Tibial artery (tissue), 4 donors: ENCODE results near the gene LCA5L.

ENCODE experiments used
- DNase-seq, 2 donors: peaks; one replicate each; pipeline ENCODE4 v3.0.0-alpha.2; 2019
- H3K27ac ChIP-seq, 2 donors: fragments of 200-600 bp; sonication (generic) in 1 of 2; 1 replicate in 1 of 2; 2 replicates in 1 of 2; pipeline ENCODE4 v1.5.1; 2018 to 2019; ENCODE audit warnings: mild to moderate bottlenecking in 1 of 2
- H3K27me3 ChIP-seq, 2 donors: fragments of 200-600 bp; sonication (generic) in 1 of 2; one replicate each; pipeline versions ENCODE4 v1.5.1 to v1.6.0; 2016 to 2019
- H3K36me3 ChIP-seq, 3 donors: fragments of 200-600 bp; sonication (generic) in 2 of 3; one replicate each; pipeline ENCODE4 v1.5.1; 2016 to 2019; ENCODE audit warnings: mild to moderate bottlenecking in 2 of 3
- H3K4me1 ChIP-seq, 4 donors: fragments of 200-600 bp; sonication (generic) in 2 of 4; 1 replicate in 3 of 4; 2 replicates in 1 of 4; pipeline ENCODE4 v1.5.1; 2016 to 2019
- H3K4me3 ChIP-seq, 2 donors: fragments of 200-600 bp; sonication (generic) in 1 of 2; 1 replicate in 1 of 2; 2 replicates in 1 of 2; pipeline ENCODE4 v1.5.1; 2018 to 2019; ENCODE audit warnings: mild to moderate bottlenecking in 2 of 2
- H3K9me3 ChIP-seq, 3 donors: fragments of 200-600 bp; sonication (generic) in 1 of 3; one replicate each; pipeline ENCODE4 v1.5.1; 2016 to 2019
- intact Hi-C: fragments of 100-400 bp; cut with DNase I; formaldehyde crosslinking; loops from one replicate; pipeline ENCODE4 v1.15.0; 2023; ENCODE audit warnings: low total_unique reads
- TF ChIP-seq, protein P1 (sequence below), 2 experiments: fragments of 200-600 bp in 1 of 2; fragments of 450-650 bp in 1 of 2; IDR thresholded peaks; one replicate each; pipeline ENCODE4 v1.5.1; 2017 to 2019; ENCODE audit warnings: antibody characterized with exemption in 2 of 2, mild to moderate bottlenecking in 1 of 2, moderate library complexity in 1 of 2

Gene LCA5L

DNA sequence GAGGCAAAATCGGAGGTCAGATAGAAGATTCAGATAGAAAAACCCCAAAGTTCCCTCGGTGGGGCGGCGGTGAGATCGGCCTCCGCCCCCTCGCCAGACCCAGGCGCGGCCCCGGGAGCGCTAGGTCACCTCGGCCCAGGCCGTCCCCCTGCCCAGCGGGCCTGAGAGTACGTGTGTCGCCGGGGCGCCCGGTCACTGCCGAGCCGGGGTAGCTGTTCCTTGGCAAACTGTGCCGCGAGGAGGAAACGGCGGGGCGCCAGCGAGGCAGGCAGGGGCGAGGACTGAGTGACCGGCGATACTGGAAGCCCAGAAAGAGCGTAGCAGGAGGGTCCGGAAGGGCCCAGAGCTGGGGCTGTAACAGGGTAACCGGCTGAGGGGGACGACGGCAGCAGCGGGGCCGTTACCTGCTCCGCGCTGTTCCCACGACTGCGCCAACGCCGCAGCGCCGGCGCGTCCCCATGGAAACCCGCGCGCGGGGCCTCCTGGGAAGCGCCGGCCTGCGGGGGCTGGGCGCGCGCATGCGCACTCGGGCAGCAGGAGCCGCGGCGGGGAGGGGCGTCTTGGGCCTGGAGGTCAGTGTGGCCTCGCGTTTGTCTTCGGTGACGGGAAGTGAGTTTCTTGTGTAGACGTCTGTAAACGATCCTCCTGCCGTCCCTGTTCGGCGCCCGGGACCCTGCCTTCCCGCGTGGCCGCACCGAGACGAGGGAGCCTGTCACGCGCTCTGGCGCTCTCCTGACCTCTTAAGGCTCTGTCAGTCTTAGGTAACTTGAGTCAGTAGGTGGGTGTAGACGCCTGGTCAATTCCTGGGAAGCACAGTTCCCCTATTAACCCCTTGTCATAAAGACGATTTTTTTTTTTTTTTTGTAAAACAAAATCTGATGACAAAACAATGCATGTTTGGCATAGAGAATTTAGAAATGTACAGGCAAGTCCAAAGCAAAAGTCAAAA lies at the start of gene LCA5L:
LCA5L (minus strand) TSS at position 458 of the 949 bp plus-strand sequence. CDS start 17,285 bp downstream, outside the sequence.
- peak; percentile 86 to 93 for DNase-seq
- H3K27ac ChIP-seq: peak within 1 kb of the TSS; percentile 85 to 91
- intact Hi-C loops: loop anchor here (10.0 kb wide), 1 partner anchor 61 kb away; a partner anchor contains a TSS

DNA sequence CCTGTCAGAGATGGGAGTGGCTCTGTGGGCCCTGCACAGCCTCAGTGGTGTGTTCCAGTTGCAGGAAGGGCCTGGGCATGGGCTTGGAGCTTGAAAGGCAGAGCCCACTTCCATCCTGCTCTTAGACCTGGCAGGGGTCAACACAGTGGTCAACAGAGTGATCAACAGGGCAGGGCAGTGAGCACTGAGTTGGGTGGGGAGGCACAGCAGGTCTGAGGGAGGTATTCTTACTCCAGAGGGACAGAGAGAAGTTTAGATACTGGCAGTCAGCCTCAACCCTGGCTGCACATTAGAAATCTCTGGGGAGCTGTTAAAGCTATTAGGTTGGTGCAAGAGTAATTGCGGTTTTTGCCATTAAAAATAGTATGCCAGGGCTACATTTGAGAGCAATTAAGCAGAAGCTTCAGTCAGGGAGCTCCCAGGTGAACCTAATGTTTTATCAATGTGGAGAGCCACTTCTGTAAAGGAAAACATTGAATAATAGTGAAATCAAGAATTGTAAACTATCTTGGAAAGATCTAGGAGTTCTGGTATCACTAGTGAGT lies 43.9 kb upstream of the LCA5L start:
- no peaks in the 10 kb centered on the region for H3K27me3 ChIP-seq
- DNase-seq: no peak
- H3K36me3 ChIP-seq: no peaks in the 10 kb centered on the region
- no peak overlapping the region for H3K4me3 ChIP-seq
- TF ChIP-seq, protein P1, sequence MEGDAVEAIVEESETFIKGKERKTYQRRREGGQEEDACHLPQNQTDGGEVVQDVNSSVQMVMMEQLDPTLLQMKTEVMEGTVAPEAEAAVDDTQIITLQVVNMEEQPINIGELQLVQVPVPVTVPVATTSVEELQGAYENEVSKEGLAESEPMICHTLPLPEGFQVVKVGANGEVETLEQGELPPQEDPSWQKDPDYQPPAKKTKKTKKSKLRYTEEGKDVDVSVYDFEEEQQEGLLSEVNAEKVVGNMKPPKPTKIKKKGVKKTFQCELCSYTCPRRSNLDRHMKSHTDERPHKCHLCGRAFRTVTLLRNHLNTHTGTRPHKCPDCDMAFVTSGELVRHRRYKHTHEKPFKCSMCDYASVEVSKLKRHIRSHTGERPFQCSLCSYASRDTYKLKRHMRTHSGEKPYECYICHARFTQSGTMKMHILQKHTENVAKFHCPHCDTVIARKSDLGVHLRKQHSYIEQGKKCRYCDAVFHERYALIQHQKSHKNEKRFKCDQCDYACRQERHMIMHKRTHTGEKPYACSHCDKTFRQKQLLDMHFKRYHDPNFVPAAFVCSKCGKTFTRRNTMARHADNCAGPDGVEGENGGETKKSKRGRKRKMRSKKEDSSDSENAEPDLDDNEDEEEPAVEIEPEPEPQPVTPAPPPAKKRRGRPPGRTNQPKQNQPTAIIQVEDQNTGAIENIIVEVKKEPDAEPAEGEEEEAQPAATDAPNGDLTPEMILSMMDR (IDR thresholded peaks at IDR 0.05): no peak
- intact Hi-C loops: no loop called here
- no peak overlapping the region for H3K27ac ChIP-seq
- peaks cover 0 to 21% (median 6%) of the 10 kb centered on the region in 4 donors for H3K4me1 ChIP-seq
- peaks cover 0 to 3% (median 0%) of the 10 kb centered on the region in 3 donors for H3K9me3 ChIP-seq

More for the DNA sequence above, at the start of gene LCA5L:
- Histone ChIP-seq H3K9me3 (no peaks in the 10 kb centered on the region), H3K27me3 (no peaks in the 10 kb centered on the region), H3K4me3 (peak within 1 kb of the TSS; percentile 83 to 86), H3K36me3 (no peaks in the 10 kb centered on the region), H3K4me1 (peaks cover 0 to 17% (median 8%) of the 10 kb centered on the region in 4 donors)
- TF ChIP-seq, protein P1 (IDR thresholded peaks at IDR 0.05): no peak

DNA sequence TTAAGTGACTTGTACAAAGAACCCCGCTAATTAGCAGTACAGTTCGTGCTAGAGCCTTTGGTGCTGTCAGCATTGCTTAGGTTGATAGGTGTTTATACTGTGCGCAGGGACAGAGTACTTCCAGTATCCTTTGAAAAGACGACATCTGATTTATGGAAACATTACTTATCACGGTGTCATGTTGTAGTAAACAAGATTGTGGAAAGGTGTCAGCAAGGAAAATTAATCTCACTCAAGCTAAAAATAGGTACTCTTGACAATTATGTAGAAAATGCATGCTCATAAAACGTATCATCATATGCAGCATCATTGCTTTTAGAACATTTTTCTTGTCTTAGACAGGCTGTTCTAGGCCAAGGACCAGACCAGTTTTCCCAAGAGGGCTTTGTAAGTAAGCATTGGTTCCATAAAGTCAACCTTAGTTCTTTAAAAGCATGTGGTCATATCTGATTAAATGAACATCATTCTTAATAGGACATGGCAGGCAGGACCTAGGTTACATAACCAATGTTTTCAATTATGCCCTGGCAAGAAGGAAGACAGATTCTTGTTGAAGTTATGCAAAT lies 39.2 kb upstream of the LCA5L start:
- H3K27me3 ChIP-seq: no peaks in the 10 kb centered on the region
- no peaks in the 10 kb centered on the region for H3K36me3 ChIP-seq
- DNase-seq: no peak
- intact Hi-C loops: no loop called here
- no peak overlapping the region for H3K4me3 ChIP-seq
- no peak overlapping the region for H3K27ac ChIP-seq
- TF ChIP-seq, protein P1 (IDR thresholded peaks at IDR 0.05): no peak
- no peaks in the 10 kb centered on the region for H3K9me3 ChIP-seq
- H3K4me1 ChIP-seq: peaks cover 0 to 37% (median 6%) of the 10 kb centered on the region in 4 donors

DNA sequence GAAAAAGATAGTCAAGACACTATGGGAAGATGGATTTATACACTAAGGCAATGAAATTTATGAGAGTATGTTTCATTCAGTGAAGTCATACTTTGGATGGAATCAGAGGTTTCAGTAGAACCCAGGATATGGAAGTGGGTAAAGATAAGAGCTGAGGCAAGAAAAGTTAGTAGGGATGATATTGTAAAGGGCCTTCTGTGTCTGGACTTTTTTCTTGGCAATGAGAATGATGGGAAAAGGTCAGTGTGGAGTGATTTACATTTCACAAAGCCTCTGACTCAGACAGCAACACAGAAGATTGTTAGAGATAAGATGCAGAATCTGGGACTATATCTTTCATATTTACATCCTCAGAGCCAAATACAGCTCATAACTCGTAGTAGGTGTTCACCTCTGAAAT lies 38.3 kb upstream of the LCA5L start:
- Histone ChIP-seq H3K9me3 (no peaks in the 10 kb centered on the region), H3K36me3 (no peaks in the 10 kb centered on the region), H3K27ac (no peak overlapping the region), H3K27me3 (no peaks in the 10 kb centered on the region), H3K4me1 (peaks cover 0 to 28% (median 2%) of the 10 kb centered on the region in 4 donors), H3K4me3 (no peak overlapping the region)
- intact Hi-C loops: no loop called here
- TF ChIP-seq, protein P1 (IDR thresholded peaks at IDR 0.05): no peak
- no peak for DNase-seq

DNA sequence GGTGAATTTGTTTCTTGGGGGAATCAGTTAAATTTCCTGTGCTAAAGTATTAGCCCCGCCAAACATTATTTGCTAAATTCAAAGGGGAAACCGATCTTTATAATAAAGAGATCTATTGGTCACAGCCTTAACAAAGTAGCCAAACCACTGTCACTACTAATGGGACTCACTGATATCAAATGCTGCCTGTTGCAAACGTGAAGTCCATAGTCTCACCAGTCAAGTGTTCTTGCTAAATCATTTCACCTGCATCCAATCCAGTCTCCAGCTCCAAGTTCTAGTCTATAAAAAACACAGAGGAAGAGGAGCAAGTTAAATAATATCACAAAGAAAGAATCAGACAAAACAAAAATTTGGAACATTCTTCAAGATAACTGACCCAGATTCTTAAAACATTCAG lies 36.3 kb upstream of the LCA5L start:
- H3K9me3 ChIP-seq: no peaks in the 10 kb centered on the region
- no peaks in the 10 kb centered on the region for H3K27me3 ChIP-seq
- H3K4me3 ChIP-seq: no peak overlapping the region
- TF ChIP-seq, protein P1 (IDR thresholded peaks at IDR 0.05): no peak
- no peak overlapping the region for H3K27ac ChIP-seq
- intact Hi-C loops: no loop called here
- DNase-seq: no peak
- H3K36me3 ChIP-seq: no peaks in the 10 kb centered on the region
- H3K4me1 ChIP-seq: peaks cover 0 to 28% (median 2%) of the 10 kb centered on the region in 4 donors
